B cell (primary cell): ENCODE data around the gene NUBP2. TPM values are rescaled to one million over a fixed set of nuclear protein-coding genes. Genes with fewer than 3 reads are reported as not detected.
A peak's percentile ranks its signal among the peaks of the same experiment; 100 is the strongest.

ENCODE experiments used
- ATAC-seq: fragments of 200-7000 bp; cut with Tn5 transposase; one replicate; pipeline ENCODE4 v1.10.0; 2021; ENCODE audit warnings: low read depth, mild to moderate bottlenecking, moderate number of reproducible peaks, moderate library complexity
- CTCF ChIA-PET: fragments of 350-600 bp; sonication (Branson Sonifier 250); formaldehyde crosslinking; loops from one replicate; lab custom pipeline; 2021; ENCODE audit warnings: antibody characterized with exemption, inconsistent platforms; lab: Charles Lee
- POLR2A ChIA-PET: fragments of 350-600 bp; sonication (Branson Sonifier 250); formaldehyde crosslinking; loops from one replicate; lab custom pipeline; 2021; ENCODE audit warnings: antibody characterized with exemption; lab: Charles Lee
- DNase-seq: peaks from one replicate; pipeline ENCODE4 v3.0.0; 2013
- H2AFZ ChIP-seq: 2 replicates; pipeline ENCODE4 v1.6.1; 2012; ENCODE audit warnings: mild to moderate bottlenecking, low read depth, low read length; ENCODE audit not compliant: insufficient read depth, poor library complexity, severe bottlenecking
- H3K27ac ChIP-seq, 2 donors: 1 replicate in 1 of 2; 2 replicates in 1 of 2; pipeline ENCODE4 v1.5.1; 2012 to 2013; ENCODE audit warnings: low read length in 2 of 2, mild to moderate bottlenecking in 2 of 2, moderate library complexity in 1 of 2
- H3K27me3 ChIP-seq, 4 experiments: fragments of 200-600 bp in 1 of 4; sonication (generic) in 1 of 4; replicated peaks in 1 of 4; 1 replicate in 2 of 4; 2 replicates in 2 of 4; pipeline versions ENCODE4 v1.6.1 to v1.7.0; 2013 to 2016; ENCODE audit warnings: low read length in 3 of 4, mild to moderate bottlenecking in 2 of 4, mixed read lengths in 1 of 4, moderate library complexity in 1 of 4; ENCODE audit not compliant: insufficient read depth in 4 of 4, control insufficient read depth in 3 of 4; ENCODE audit errors: control extremely low read depth in 1 of 4
- H3K36me3 ChIP-seq, 2 experiments: replicated peaks in 1 of 2; 1 replicate in 1 of 2; 2 replicates in 1 of 2; pipeline versions ENCODE4 v1.6.1 to v1.7.1; 2013; ENCODE audit warnings: low read length in 1 of 2; ENCODE audit not compliant: insufficient read depth in 2 of 2, control insufficient read depth in 1 of 2; ENCODE audit errors: control extremely low read depth in 1 of 2, extremely low read depth in 1 of 2
- H3K4me1 ChIP-seq, 2 donors: fragments of 200-600 bp in 1 of 2; sonication (generic) in 1 of 2; 1 replicate in 1 of 2; 2 replicates in 1 of 2; pipeline versions ENCODE4 v1.5.1 to v1.6.1; 2013 to 2017; ENCODE audit warnings: low read length in 2 of 2; ENCODE audit not compliant: control insufficient read depth in 2 of 2, insufficient read depth in 2 of 2
- H3K4me2 ChIP-seq: replicated peaks from 2 replicates; pipeline ENCODE3; 2012; ENCODE audit warnings: mild to moderate bottlenecking, low read depth, low read length; ENCODE audit not compliant: poor library complexity, severe bottlenecking
- H3K4me3 ChIP-seq, 5 experiments: fragments of 200-600 bp in 1 of 5; sonication (generic) in 1 of 5; 1 replicate in 3 of 5; 2 replicates in 2 of 5; pipeline versions ENCODE4 v1.5.1 to v1.7.0; 2011 to 2016; ENCODE audit warnings: low read length in 4 of 5, mild to moderate bottlenecking in 4 of 5, low read depth in 2 of 5, control low read depth in 1 of 5, moderate library complexity in 1 of 5; ENCODE audit not compliant: insufficient read depth in 1 of 5; ENCODE audit errors: control extremely low read depth in 1 of 5, extremely low read depth in 1 of 5
- H3K79me2 ChIP-seq: fragments of 200-600 bp; sonication (generic); one replicate; pipeline ENCODE4 v1.6.0; 2016; ENCODE audit warnings: low read length; ENCODE audit not compliant: control insufficient read depth, insufficient read depth
- H3K9ac ChIP-seq: fragments of 200-600 bp; sonication (generic); 2 replicates; pipeline ENCODE4 v1.6.1; 2017; ENCODE audit warnings: mild to moderate bottlenecking, low read length, moderate library complexity
- H3K9me3 ChIP-seq, 3 donors: one replicate each; pipeline versions ENCODE4 v1.6.1 to v1.7.1; 2013; ENCODE audit warnings: low read length in 2 of 3; ENCODE audit not compliant: control insufficient read depth in 2 of 3, insufficient read depth in 1 of 3; ENCODE audit errors: control extremely low read depth in 1 of 3
- H4K20me1 ChIP-seq: 2 replicates; pipeline ENCODE4 v1.6.0; 2012; ENCODE audit warnings: mild to moderate bottlenecking, low read length; ENCODE audit not compliant: insufficient read depth, control insufficient read depth, poor library complexity, severe bottlenecking
- H3K27ac Mint-ChIP-seq: one replicate; pipeline ENCODE4 v1.8.0; 2021; ENCODE audit warnings: mixed read lengths
- H3K27me3 Mint-ChIP-seq: one replicate; pipeline ENCODE4 v1.8.0; 2021; ENCODE audit warnings: mixed read lengths
- H3K4me1 Mint-ChIP-seq: one replicate; pipeline ENCODE4 v1.8.0; 2021; ENCODE audit warnings: mixed read lengths
- H3K4me3 Mint-ChIP-seq: one replicate; pipeline ENCODE4 v1.8.0; 2021; ENCODE audit warnings: mixed read lengths
- H3K9me3 Mint-ChIP-seq: one replicate; pipeline ENCODE4 v1.8.0; 2022; ENCODE audit warnings: mixed read lengths; ENCODE audit not compliant: insufficient read depth
- EZH2 ChIP-seq: IDR thresholded peaks from 2 replicates; pipeline ENCODE4 v1.6.1; 2012; ENCODE audit warnings: borderline replicate concordance, low read depth, mild to moderate bottlenecking, moderate library complexity, low read length; ENCODE audit not compliant: insufficient read depth, poor library complexity, severe bottlenecking
- WGBS: methylation state at CpG from one replicate; pipeline ENCODE4 v1.1.5; 2013; ENCODE audit warnings: missing lambda C conversion rate; ENCODE audit not compliant: insufficient coverage; 5-methylcytosine and 5-hydroxymethylcytosine counted together
- intact Hi-C: fragments of 100-400 bp; cut with micrococcal nuclease; formaldehyde crosslinking; loops from one replicate; pipeline ENCODE4 v1.10.0; 2022
- polyA plus RNA-seq: library from polyadenylated mRNA; depleted of rRNA; stranded (reverse); fragments of >200 nt; gene quantifications from 2 replicates; pipeline ENCODE4 v1.2.3, GENCODE V29; 2012
- total RNA-seq, 2 donors: library from RNA; stranded (reverse); fragments of 120-200 nt in 1 of 2; gene quantifications; 1 replicate in 1 of 2; 2 replicates in 1 of 2; pipeline versions ENCODE4 v1.2.3 to v1.2.4, GENCODE V29; 2013 to 2022
- TF ChIP-seq, protein P1 (sequence below): fragments of 200-600 bp; IDR thresholded peaks from one replicate; pipeline ENCODE4 v1.8.0; 2022; ENCODE audit warnings: antibody characterized with exemption, mild to moderate bottlenecking

Gene NUBP2
- total and polyA plus RNA-seq, 2 donors (not counting 1 experiment from before 2014, with no cell fraction given) = 50.2 to 71.7 TPM

DNA sequence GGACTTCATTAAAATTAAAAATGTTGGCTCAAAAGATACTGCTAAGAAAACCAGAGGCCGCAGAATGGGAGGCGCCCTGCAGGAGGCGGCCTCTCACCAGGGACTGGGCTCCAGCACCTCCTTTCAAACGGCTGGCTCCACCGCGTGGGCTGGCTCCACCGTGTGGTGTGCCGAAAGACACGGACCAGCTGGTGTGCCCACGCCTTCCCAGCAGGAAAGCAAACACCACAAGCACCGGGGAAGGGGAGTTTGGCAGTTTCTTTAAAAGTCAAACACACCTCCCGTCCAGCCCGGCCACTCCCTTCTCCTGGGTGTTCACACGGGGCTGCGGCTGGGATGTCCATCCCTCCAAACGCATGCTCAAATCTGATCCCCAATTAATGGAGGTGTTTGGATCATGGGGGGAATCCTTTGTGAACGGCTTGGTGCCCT is 30.0 kb downstream of the NUBP2 start:
- Histone ChIP-seq H4K20me1 (peaks cover 13% of the 10 kb centered on the region), H3K27me3 (no peaks in the 10 kb centered on the region), H2AFZ (no peak overlapping the region), H3K79me2 (no peaks in the 10 kb centered on the region), H3K9ac (no peak overlapping the region), H3K4me2 (no peak overlapping the region), H3K4me3 (no peak overlapping the region), H3K4me1 (no peaks in the 10 kb centered on the region), H3K9me3 (peaks cover 0 to 4% (median 0%) of the 10 kb centered on the region in 3 donors), H3K27ac (no peak overlapping the region), H3K36me3 (peaks cover 3 to 54% of the 10 kb centered on the region in 2 experiments)
- no peak overlapping the region for H3K27ac Mint-ChIP-seq
- TF ChIP-seq EZH2 = no peak
- TF ChIP-seq, protein P1, sequence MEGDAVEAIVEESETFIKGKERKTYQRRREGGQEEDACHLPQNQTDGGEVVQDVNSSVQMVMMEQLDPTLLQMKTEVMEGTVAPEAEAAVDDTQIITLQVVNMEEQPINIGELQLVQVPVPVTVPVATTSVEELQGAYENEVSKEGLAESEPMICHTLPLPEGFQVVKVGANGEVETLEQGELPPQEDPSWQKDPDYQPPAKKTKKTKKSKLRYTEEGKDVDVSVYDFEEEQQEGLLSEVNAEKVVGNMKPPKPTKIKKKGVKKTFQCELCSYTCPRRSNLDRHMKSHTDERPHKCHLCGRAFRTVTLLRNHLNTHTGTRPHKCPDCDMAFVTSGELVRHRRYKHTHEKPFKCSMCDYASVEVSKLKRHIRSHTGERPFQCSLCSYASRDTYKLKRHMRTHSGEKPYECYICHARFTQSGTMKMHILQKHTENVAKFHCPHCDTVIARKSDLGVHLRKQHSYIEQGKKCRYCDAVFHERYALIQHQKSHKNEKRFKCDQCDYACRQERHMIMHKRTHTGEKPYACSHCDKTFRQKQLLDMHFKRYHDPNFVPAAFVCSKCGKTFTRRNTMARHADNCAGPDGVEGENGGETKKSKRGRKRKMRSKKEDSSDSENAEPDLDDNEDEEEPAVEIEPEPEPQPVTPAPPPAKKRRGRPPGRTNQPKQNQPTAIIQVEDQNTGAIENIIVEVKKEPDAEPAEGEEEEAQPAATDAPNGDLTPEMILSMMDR = no peak
- H3K27me3 Mint-ChIP-seq = no peaks in the 10 kb centered on the region
- 25% methylated on average over 4 of the region's 17 CpGs for WGBS
- CTCF ChIA-PET = no interaction called here
- POLR2A ChIA-PET = no interaction called here
- H3K9me3 Mint-ChIP-seq = no peaks in the 10 kb centered on the region
- H3K4me3 Mint-ChIP-seq = no peak overlapping the region
- ATAC-seq (peak; percentile 49), DNase-seq (no peak)
- no peaks in the 10 kb centered on the region for H3K4me1 Mint-ChIP-seq
- intact Hi-C loops = no loop called here

DNA sequence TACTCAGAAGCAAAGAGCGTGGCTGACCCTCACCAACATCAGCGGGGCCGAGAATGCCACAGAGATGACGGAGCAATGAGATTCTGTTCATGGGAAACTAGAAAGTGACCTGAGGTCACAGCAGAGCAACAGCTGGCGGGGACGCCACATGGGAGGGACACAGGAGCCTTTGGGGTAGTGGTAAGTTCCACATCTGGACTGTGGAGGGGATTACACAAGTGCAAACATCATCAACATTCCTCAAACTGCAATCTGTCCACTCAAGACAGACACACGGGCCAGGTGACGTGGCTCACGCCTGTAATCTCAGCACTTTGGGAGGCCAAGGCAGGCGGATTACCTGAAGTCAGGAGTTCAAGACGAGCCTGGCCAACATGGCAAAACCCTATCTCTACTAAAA is 32.7 kb downstream of the NUBP2 start:
- Mint-ChIP-seq H3K4me1 (no peaks in the 10 kb centered on the region), H3K9me3 (no peaks in the 10 kb centered on the region), H3K27ac (no peak overlapping the region), H3K4me3 (no peak overlapping the region), H3K27me3 (no peaks in the 10 kb centered on the region)
- ATAC-seq = no peak
- no peaks in the 10 kb centered on the region for H3K4me1 ChIP-seq
- no peak overlapping the region for H3K27ac ChIP-seq
- 96% methylated on average over 5 of the region's 11 CpGs for WGBS
- no peak overlapping the region for H3K4me3 ChIP-seq
- ChIA-PET POLR2A (no interaction called here), CTCF (no interaction called here)
- peaks cover 6% of the 10 kb centered on the region for H3K79me2 ChIP-seq
- no peak overlapping the region for H3K9ac ChIP-seq
- DNase-seq = no peak
- TF ChIP-seq EZH2 = no peak
- no peak overlapping the region for H2AFZ ChIP-seq
- no peaks in the 10 kb centered on the region for H3K9me3 ChIP-seq
- H3K36me3 ChIP-seq = peaks cover 2 to 53% of the 10 kb centered on the region in 2 experiments
- intact Hi-C loops = no loop called here
- H3K27me3 ChIP-seq = no peaks in the 10 kb centered on the region
- no peak overlapping the region for H3K4me2 ChIP-seq
- H4K20me1 ChIP-seq = peaks cover 17% of the 10 kb centered on the region
